Fibroblast of villous mesenchyme (primary cell): ENCODE measurements around the gene USP26. TPM values are rescaled to one million over a fixed set of nuclear protein-coding genes. Genes with fewer than 3 reads are reported as not detected.
"Not testable (repeated sequence)": the region's sequence is repeated elsewhere in the genome, so short reads cannot be mapped to it uniquely, and the experiment has no call there.

Experiments used
- DNase-seq: peaks from one replicate; pipeline ENCODE4 v3.0.0-alpha.2; 2010; ENCODE audit warnings: low read depth
- H3K4me3 ChIP-seq: 2 replicates; pipeline ENCODE4 v1.5.1; 2011; ENCODE audit warnings: low read depth, mild to moderate bottlenecking, low read length
- CTCF ChIP-seq: IDR thresholded peaks from 2 replicates; pipeline ENCODE4 v1.5.1; 2012; ENCODE audit warnings: low read depth, mild to moderate bottlenecking, low read length; ENCODE audit not compliant: insufficient read depth
- total RNA-seq: library from RNA; depleted of rRNA; stranded (reverse); fragments of >200 nt; gene quantifications from 2 replicates; pipeline ENCODE4 v1.2.3, GENCODE V29; 2012

The USP26 gene
- total RNA-seq, 1 donor = not detected

- no peak for DNase-seq
- no peak overlapping the region for H3K4me3 ChIP-seq
- no peak for TF ChIP-seq CTCF
Observed at GRCh38 chrX:132986556-132986955, 110.4 kb downstream of the USP26 start.

- H3K4me3 ChIP-seq = no peak overlapping the region
- no peak for TF ChIP-seq CTCF
- no peak for DNase-seq
Observed at GRCh38 chrX:132984058-132984650, 112.8 kb downstream of the USP26 start.

- TF ChIP-seq CTCF = no peak
- DNase-seq = no peak
- H3K4me3 ChIP-seq = no peak overlapping the region
Observed at GRCh38 chrX:132983496-132983895, 113.4 kb downstream of the USP26 start.

GRCh38 chrX:132980035-132980434, 116.9 kb downstream of the USP26 start:
- not testable (repeated sequence) for DNase-seq, H3K4me3 ChIP-seq

Other genes with a start within 250 kb of the USP26 start
- not detected in 2 replicates for gene HS6ST2, start 138.5 kb downstream of the USP26 start, total RNA-seq
- gene TFDP3, start 121.2 kb upstream of the USP26 start, total RNA-seq = not detected in 2 replicates